HepG2 (cell line): ENCODE data around the gene KMT2D. TPM values are rescaled to one million over a fixed set of nuclear protein-coding genes. Genes with fewer than 3 reads are reported as not detected.
"Not testable (repeated sequence)": the region's sequence is repeated elsewhere in the genome, so short reads cannot be mapped to it uniquely, and the experiment has no call there.

Experiments used
- ATAC-seq: fragments of 200-7000 bp; cut with Tn5 transposase; 3 replicates; pipeline ENCODE4 v1.9.1; 2020; ENCODE audit warnings: mild to moderate bottlenecking, moderate library complexity
- BruUV-seq: library from RNA; stranded (reverse); fragments of 400-500 nt; replicated peaks from 2 replicates; lab custom pipeline; 2021; lab: Mats Ljungman, UMichigan
- CTCF ChIA-PET: fragments of 300-600 bp; formaldehyde crosslinking; extraction: SDS; loops from one replicate; lab custom pipeline; 2021; ENCODE audit warnings: low total read pairs, inconsistent platforms, low intra/inter-chr PET ratio; lab: Yijun Ruan, JAX
- POLR2A ChIA-PET: fragments of 350-600 bp; sonication (Branson Sonifier 250); formaldehyde crosslinking; loops from one replicate; lab custom pipeline; 2020; ENCODE audit warnings: antibody characterized with exemption, inconsistent platforms; lab: Yijun Ruan, JAX
- DNase-seq: peaks from one replicate; pipeline ENCODE4 v3.0.0-alpha.2; 2015; ENCODE audit warnings: low spot score
- FAIRE-seq: peaks from 3 replicates; lab custom pipeline; 2011; peaks lifted over from hg19 to GRCh38; lab: Jason Lieb, UNC
- H2AFZ ChIP-seq: one replicate; pipeline ENCODE4 v1.6.1; 2011; ENCODE audit warnings: low read length, inconsistent platforms
- H3K27ac ChIP-seq: fragments of 300-600 bp; 3 replicates; pipeline ENCODE4 v1.8.0; 2011; ENCODE audit warnings: mixed run types, mild to moderate bottlenecking, mixed read lengths, low read length, inconsistent platforms; ENCODE audit not compliant: insufficient read depth; ENCODE audit errors: extremely low read length
- H3K27me3 ChIP-seq, 2 experiments: fragments of 200-600 bp in 1 of 2; 2 replicates in 1 of 2; 3 replicates in 1 of 2; pipeline versions ENCODE4 v1.6.0 to v1.8.0; 2011; ENCODE audit warnings: low read length in 2 of 2, mild to moderate bottlenecking in 2 of 2, moderate library complexity in 2 of 2, inconsistent platforms in 1 of 2; ENCODE audit not compliant: insufficient read depth in 2 of 2, control insufficient read depth in 1 of 2
- H3K36me3 ChIP-seq, 2 experiments: fragments of 200-600 bp in 1 of 2; replicated peaks in 1 of 2; 2 replicates in 1 of 2; 3 replicates in 1 of 2; pipeline versions ENCODE4 v1.5.1 to v1.8.0; 2011; ENCODE audit warnings: low read length in 2 of 2, inconsistent platforms in 1 of 2; ENCODE audit not compliant: insufficient read depth in 2 of 2, control insufficient read depth in 1 of 2
- H3K4me1 ChIP-seq: 2 replicates; pipeline ENCODE4 v1.5.1; 2012; ENCODE audit warnings: low read length, inconsistent platforms; ENCODE audit not compliant: insufficient read depth
- H3K4me2 ChIP-seq: 2 replicates; pipeline ENCODE4 v1.6.0; 2011; ENCODE audit warnings: low read depth, low read length, inconsistent platforms
- H3K4me3 ChIP-seq, 3 experiments: fragments of 200-600 bp in 1 of 3; sonication (generic), shearing (Covaris generic) in 1 of 3; replicated peaks in 1 of 3; 2 replicates each; pipeline ENCODE4 v1.5.1; 2011 to 2016; ENCODE audit warnings: low read length in 3 of 3, inconsistent platforms in 2 of 3, low read depth in 2 of 3, mild to moderate bottlenecking in 2 of 3, control low read depth in 1 of 3, mixed read lengths in 1 of 3; ENCODE audit not compliant: insufficient read depth in 1 of 3
- H3K79me2 ChIP-seq: one replicate; pipeline ENCODE4 v1.6.1; 2011; ENCODE audit warnings: low read length, inconsistent platforms; ENCODE audit not compliant: insufficient read depth
- H3K9ac ChIP-seq: 2 replicates; pipeline ENCODE4 v1.6.0; 2011; ENCODE audit warnings: mild to moderate bottlenecking, low read depth, low read length, inconsistent platforms; ENCODE audit not compliant: insufficient read depth
- H3K9me3 ChIP-seq: 2 replicates; pipeline ENCODE4 v1.5.1; 2012; ENCODE audit warnings: mild to moderate bottlenecking, low read length
- H4K20me1 ChIP-seq: 2 replicates; pipeline ENCODE4 v1.6.0; 2011; ENCODE audit warnings: inconsistent platforms, mild to moderate bottlenecking, low read length, moderate library complexity; ENCODE audit not compliant: insufficient read depth
- HMG20A ChIP-seq: IDR thresholded peaks from 2 replicates; pipeline ENCODE4 v1.6.1; 2016; ENCODE audit warnings: borderline replicate concordance
- MTA1 ChIP-seq: sonication (generic); formaldehyde crosslinking; IDR thresholded peaks from 2 replicates; pipeline ENCODE4 v1.4.0; 2020; ENCODE audit warnings: missing genetic modification reagents, mild to moderate bottlenecking, borderline replicate concordance
- THYN1 ChIP-seq: sonication (generic); formaldehyde crosslinking; IDR thresholded peaks from 2 replicates; pipeline ENCODE4 v1.8.1; 2023; ENCODE audit warnings: low read depth, mild to moderate bottlenecking, moderate library complexity, missing genetic modification reagents, borderline replicate concordance
- ZBTB38 ChIP-seq: sonication (generic); formaldehyde crosslinking; IDR thresholded peaks from 2 replicates; pipeline ENCODE4 v1.5.1; 2020; ENCODE audit warnings: mild to moderate bottlenecking, missing genetic modification reagents
- ZFP36L1 ChIP-seq: sonication (generic); formaldehyde crosslinking; IDR thresholded peaks from 2 replicates; pipeline ENCODE4 v1.8.0; 2022; ENCODE audit warnings: mild to moderate bottlenecking, missing genetic modification reagents, moderate library complexity
- WGBS: methylation state at CpG from one replicate; pipeline ENCODE4 v1.1.6; 2017; ENCODE audit warnings: low lambda C conversion rate; 5-methylcytosine and 5-hydroxymethylcytosine counted together
- in situ Hi-C: cut with HindIII; loops from 2 replicates; pipeline ENCODE4 v1.10.0; 2017; ENCODE audit warnings: low pct_unique_long_range_greater_than_20kb; ENCODE audit not compliant: extremely low pct_ligation_motif_present
- intact Hi-C: fragments of 100-400 bp; cut with micrococcal nuclease; formaldehyde crosslinking; loops from one replicate; pipeline ENCODE4 v1.10.0; 2022; ENCODE audit not compliant: unreplicated experiment
- polyA plus RNA-seq, 8 experiments: library from polyadenylated mRNA; depleted of rRNA in 3 of 8; stranded (reverse) in 7 of 8; unstranded in 1 of 8; fragments of >200 nt; fragmentation: Illumina TruSeq in 4 of 8; extraction: Trizol in 4 of 8; gene quantifications; 2 replicates each; pipeline versions ENCODE4 v1.2.1 to v1.2.3, GENCODE V29; 2011 to 2016; ENCODE audit warnings: low read depth in 4 of 8, missing spikeins in 1 of 8, mixed read lengths in 1 of 8; ENCODE audit not compliant: insufficient read depth in 1 of 8
- total RNA-seq, 5 experiments: library from RNA; depleted of rRNA; stranded (reverse); fragments of >200 nt; fragmentation: Illumina TruSeq; extraction: Trizol; gene quantifications; 2 replicates each; pipeline ENCODE4 v1.2.3, GENCODE V29; 2016; ENCODE audit warnings: low read depth in 1 of 5
- TF ChIP-seq, protein P1 (sequence below): sonication (generic); formaldehyde crosslinking; IDR thresholded peaks from 2 replicates; pipeline ENCODE4 v1.4.0; 2020; ENCODE audit warnings: missing genetic modification reagents
- TF ChIP-seq, protein P2 (sequence below): sonication (generic); formaldehyde crosslinking; IDR thresholded peaks from 2 replicates; pipeline ENCODE4 v1.5.1; 2020; ENCODE audit warnings: missing genetic modification reagents, mild to moderate bottlenecking, borderline replicate concordance
- TF ChIP-seq, protein P3 (sequence below): sonication (generic); formaldehyde crosslinking; conservative IDR thresholded peaks from 2 replicates; pipeline ENCODE4 v1.5.0; 2020; ENCODE audit warnings: missing genetic modification reagents

KMT2D gene
- total and polyA plus RNA-seq, 2 of the 13 experiments (the other 11 are each of a cell fraction or from before 2014, with no cell fraction given) = 8.1 to 10.4 TPM

DNA sequence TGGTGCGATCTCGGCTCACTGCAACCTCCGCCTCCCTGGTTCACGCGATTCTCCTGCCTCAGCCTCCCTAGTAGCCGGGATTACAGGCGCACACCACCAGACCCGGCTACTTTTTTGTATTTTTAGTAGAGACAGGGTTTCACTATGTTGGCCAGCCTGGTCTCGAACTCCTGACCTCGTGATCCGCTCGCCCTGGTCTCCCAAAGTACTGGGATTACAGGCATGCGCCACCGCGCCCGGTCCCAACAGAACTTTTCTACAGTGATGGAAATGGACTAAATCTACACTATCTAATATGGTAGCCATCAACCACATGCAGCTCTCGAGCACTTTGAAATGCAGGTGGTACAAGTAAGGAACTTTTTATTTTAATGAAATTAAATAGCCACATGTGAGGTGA is 1.3 kb upstream of the KMT2D start:
- POLR2A ChIA-PET = not testable (repeated sequence)
- H3K79me2 ChIP-seq = peaks cover 37% of the 10 kb centered on the region

DNA sequence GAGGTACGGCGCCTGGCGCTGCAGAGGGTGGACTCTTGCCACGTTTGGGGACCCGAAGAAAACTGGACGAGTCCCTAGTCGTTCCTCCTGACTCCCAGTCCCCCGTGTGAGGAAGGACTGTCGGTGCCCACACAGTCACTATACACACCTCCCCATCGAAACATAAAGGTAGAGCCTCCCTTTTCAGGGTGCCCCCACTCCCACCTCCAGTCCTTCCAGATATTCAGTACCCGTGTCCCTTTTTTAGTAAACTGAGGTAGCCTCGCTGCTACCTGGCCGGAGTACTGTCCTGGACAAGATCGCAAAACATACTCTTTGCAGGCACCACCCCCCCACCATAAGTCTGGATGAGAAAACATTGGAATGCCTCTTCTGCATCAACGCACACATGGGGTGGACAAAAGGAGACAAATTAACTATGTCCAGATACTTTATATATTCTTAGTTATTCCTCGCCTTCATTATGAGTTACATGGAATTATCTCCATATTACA is 610 bp upstream of the KMT2D start:
- H2AFZ ChIP-seq = peak overlapping the region; percentile 93
- POLR2A ChIA-PET = interaction anchor here (2.0 kb wide), 1 partner anchor 9 kb away, joined by 10 read pairs; the partner anchor contains the start of gene RHEBL1
- TF ChIP-seq THYN1 (CRISPR knock-in tag) (0 out of 2 replicates have a peak, but pooled peaks have one; percentile 11), ZBTB38 (no peak), ZFP36L1 (CRISPR knock-in tag) (0 out of 2 replicates have a peak, but pooled peaks have one; percentile 11), HMG20A (0 out of 2 replicates have a peak, but pooled peaks have one; percentile 2), MTA1 (CRISPR knock-in tag) (no peak)
- TF ChIP-seq, protein P1, sequence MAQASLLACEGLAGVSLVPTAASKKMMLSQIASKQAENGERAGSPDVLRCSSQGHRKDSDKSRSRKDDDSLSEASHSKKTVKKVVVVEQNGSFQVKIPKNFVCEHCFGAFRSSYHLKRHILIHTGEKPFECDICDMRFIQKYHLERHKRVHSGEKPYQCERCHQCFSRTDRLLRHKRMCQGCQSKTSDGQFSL (CRISPR knock-in tag) = peak; percentile 83
- TF ChIP-seq, protein P2, sequence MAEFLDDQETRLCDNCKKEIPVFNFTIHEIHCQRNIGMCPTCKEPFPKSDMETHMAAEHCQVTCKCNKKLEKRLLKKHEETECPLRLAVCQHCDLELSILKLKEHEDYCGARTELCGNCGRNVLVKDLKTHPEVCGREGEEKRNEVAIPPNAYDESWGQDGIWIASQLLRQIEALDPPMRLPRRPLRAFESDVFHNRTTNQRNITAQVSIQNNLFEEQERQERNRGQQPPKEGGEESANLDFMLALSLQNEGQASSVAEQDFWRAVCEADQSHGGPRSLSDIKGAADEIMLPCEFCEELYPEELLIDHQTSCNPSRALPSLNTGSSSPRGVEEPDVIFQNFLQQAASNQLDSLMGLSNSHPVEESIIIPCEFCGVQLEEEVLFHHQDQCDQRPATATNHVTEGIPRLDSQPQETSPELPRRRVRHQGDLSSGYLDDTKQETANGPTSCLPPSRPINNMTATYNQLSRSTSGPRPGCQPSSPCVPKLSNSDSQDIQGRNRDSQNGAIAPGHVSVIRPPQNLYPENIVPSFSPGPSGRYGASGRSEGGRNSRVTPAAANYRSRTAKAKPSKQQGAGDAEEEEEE = 0 out of 2 replicates have a peak, but pooled peaks have one; percentile 1
- TF ChIP-seq, protein P3, sequence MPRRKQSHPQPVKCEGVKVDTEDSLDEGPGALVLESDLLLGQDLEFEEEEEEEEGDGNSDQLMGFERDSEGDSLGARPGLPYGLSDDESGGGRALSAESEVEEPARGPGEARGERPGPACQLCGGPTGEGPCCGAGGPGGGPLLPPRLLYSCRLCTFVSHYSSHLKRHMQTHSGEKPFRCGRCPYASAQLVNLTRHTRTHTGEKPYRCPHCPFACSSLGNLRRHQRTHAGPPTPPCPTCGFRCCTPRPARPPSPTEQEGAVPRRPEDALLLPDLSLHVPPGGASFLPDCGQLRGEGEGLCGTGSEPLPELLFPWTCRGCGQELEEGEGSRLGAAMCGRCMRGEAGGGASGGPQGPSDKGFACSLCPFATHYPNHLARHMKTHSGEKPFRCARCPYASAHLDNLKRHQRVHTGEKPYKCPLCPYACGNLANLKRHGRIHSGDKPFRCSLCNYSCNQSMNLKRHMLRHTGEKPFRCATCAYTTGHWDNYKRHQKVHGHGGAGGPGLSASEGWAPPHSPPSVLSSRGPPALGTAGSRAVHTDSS (CRISPR knock-in tag) = no peak

More for the DNA sequence above, 1.3 kb upstream of the KMT2D start:
- peaks cover 25% of the 10 kb centered on the region for H4K20me1 ChIP-seq
- H3K27ac ChIP-seq, H3K9ac ChIP-seq, BruUV-seq, ATAC-seq, CTCF ChIA-PET, H3K36me3 ChIP-seq, H3K4me3 ChIP-seq, H3K27me3 ChIP-seq, H3K9me3 ChIP-seq, DNase-seq, FAIRE-seq, H2AFZ ChIP-seq, in situ Hi-C loops: not testable (repeated sequence)
- H3K4me1 ChIP-seq = peaks cover 44% of the 10 kb centered on the region
- 92% methylated on average over 17 of the region's 17 CpGs for WGBS
- peak overlapping the region; percentile 98; the same call in 1 of the 2 replicates for H3K4me2 ChIP-seq
- intact Hi-C loops = loop anchor here (5.0 kb wide), 1 partner anchor 50 kb away; no protein-coding TSS in a partner anchor

More for the DNA sequence above, 610 bp upstream of the KMT2D start:
- H3K4me3 ChIP-seq = peak overlapping the region; percentile 95 to 100 (median 98)
- in situ Hi-C loops (no loop called here), intact Hi-C loops (loop anchor here (5.0 kb wide), 1 partner anchor 49 kb away; no protein-coding TSS in a partner anchor)
- peaks cover 44% of the 10 kb centered on the region for H3K79me2 ChIP-seq
- peak overlapping the region; percentile 98 for H3K4me2 ChIP-seq
- H3K4me1 ChIP-seq = peaks cover 52% of the 10 kb centered on the region
- ATAC-seq = no peak; the same call in 2 of the 3 replicates
- H3K27me3 ChIP-seq = no peaks in the 10 kb centered on the region; a peak in 1 of 5 replicates
- BruUV-seq = TSS peak; percentile 73
- FAIRE-seq = no peak
- 7% methylated on average over 12 of the region's 16 CpGs for WGBS
- DNase-seq = no peak
- no peaks in the 10 kb centered on the region; a peak in 1 of 5 replicates for H3K36me3 ChIP-seq
- H3K27ac ChIP-seq = peak overlapping the region; percentile 94
- H3K9me3 ChIP-seq = no peaks in the 10 kb centered on the region
- H4K20me1 ChIP-seq = peaks cover 32% of the 10 kb centered on the region
- peak overlapping the region; percentile 98 for H3K9ac ChIP-seq
- CTCF ChIA-PET = no interaction called here
